ENCODE data around the gene ING2.
"Not testable (repeated sequence)": the region's sequence is repeated elsewhere in the genome, so short reads cannot be mapped to it uniquely, and the experiment has no call there.

Gene ING2, protein sequence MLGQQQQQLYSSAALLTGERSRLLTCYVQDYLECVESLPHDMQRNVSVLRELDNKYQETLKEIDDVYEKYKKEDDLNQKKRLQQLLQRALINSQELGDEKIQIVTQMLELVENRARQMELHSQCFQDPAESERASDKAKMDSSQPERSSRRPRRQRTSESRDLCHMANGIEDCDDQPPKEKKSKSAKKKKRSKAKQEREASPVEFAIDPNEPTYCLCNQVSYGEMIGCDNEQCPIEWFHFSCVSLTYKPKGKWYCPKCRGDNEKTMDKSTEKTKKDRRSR

GRCh38 chr4:183504930-183505610, at the start of gene ING2:
Gene ING2 (plus strand): TSS chr4:183505058. CDS start chr4:183505196, 138 bp downstream.
- DNase-seq (ENCODE audit: low read depth), result peak; percentile 55

DNA sequence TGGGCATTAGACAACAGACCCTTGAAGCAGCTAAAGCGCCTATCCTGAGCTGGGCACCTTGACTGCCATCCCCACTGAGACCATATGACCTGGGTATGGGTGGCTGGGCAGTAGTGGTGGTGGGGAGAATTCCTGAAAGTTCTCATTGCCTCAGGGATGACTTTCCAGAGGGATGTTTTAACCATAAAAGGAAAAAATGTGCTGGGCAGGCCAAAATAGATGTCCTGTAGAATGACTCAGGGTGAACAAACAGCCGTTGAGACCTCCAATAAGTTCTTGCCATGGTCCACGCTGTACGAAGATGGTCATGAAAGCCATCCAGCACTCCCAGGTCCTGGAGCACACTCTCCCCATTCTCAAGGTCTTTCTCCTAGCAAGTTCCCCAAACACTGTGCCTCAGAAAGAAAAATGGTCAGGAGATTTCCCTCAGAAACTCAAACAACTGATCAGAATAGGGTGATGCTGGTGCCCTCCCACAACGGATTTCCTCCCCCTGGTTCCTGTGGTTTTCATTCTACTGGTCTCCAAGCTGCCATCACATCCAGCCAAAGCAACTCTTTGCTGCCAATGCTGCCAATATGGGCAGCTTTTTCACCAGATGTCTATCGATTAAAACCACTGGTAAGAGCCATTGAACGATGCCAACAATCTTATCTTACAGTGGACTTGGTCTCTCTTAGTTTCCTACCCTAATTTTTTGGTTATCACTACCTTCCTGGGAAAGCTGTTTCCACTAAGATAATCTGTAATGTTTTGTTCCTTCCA, 49.2 kb upstream of the ING2 start:
- DNase-seq (ENCODE audit: low read depth), result peak; percentile 42

DNA sequence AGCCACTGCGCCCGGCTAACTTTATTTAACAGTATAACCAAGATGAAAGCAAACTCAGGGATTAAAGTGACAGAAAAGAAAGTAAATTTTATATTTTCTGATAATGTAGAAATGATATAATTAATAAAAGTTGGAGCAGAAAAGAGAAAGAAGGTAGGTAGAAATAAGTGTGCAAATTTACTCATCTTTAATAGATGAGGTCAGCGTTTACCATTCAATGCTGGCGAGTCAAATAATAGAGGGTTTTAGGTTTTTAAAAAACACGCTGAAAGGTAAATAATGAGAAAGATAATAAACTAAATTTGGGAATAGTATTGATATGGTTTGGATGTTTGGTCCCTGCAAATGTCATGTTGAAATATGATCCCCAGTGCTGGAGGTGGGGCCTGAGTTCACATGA, 46.9 kb upstream of the ING2 start:
- DNase-seq (ENCODE audit: low read depth), result no peak

DNA sequence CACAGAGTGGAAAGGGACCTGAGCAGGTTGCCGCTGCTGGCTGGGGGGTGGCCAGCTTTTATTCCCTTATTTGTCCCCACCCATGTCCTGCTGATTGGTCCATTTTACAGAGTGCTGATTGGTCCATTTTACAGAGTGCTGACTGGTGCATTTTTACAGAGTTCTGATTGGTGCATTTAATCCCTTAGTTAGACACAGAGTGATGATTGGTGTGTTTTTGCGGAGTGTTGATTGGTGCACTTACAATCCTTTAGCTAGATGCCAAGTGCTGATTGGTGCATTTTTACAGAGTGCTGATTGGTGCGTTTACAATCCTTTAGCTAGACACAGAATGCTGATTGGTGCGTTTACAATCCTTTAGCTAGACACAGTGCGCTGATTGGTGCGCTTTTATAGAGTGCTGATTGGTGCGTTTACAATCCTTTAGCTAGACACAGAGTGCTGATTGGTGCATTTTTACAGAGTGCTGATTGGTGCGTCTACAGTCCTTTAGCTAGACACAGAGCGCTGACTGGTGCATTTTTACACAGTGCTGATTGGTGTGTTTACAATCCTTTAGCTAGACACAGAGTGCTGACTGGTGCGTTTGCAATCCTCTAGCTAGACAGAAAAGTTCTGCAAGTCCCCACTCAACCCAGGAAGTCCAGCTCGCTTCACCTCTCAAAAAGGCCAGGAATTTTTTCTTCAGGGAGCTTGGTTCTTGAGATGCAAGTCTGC, 40.8 kb upstream of the ING2 start:
- DNase-seq (ENCODE audit: low read depth), result not testable (repeated sequence)

DNA sequence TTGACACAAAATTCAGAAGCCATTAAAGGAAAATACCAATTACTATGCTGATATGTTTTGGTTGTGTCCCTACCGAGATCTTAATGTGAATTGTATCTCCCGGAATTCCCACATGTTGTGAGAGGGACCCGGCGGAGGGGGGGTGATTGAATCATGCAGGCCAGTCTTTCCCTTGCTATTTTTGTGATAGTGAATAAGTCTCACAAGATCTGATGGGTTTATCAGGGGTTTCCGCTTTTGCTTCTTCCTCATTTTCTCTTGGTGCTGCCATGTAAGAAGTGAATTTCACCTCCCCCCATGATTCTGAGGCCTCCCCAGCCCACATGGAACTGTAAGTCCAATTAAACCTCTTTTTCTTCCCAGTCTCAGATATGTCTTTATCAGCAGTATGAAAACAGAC, 39.0 kb upstream of the ING2 start:
- DNase-seq (ENCODE audit: low read depth), result not testable (repeated sequence)

DNA sequence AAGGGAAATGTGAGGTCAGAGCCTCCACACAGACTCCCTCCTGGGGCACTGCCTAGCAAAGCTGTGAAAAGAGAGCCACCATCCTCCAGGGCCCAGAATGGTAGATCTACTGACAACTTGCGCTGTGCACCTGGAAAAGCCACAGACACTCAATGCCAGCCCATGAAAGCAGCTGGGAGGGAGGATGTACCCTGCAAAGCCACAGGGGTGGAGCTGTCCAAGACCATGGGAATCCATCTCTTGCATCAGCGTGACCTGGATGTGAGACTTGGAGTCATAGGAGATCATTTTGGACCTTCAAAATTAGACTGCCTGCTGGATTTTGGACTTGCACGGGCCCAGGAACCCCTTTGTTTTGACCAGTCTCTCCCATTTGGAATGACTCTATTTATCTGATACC, 37.6 kb upstream of the ING2 start:
- DNase-seq (ENCODE audit: low read depth), result no peak

GRCh38 chr4:183468210-183469095, 36.4 kb upstream of the ING2 start:
- peak; percentile 80 for DNase-seq (ENCODE audit: low read depth)

DNA sequence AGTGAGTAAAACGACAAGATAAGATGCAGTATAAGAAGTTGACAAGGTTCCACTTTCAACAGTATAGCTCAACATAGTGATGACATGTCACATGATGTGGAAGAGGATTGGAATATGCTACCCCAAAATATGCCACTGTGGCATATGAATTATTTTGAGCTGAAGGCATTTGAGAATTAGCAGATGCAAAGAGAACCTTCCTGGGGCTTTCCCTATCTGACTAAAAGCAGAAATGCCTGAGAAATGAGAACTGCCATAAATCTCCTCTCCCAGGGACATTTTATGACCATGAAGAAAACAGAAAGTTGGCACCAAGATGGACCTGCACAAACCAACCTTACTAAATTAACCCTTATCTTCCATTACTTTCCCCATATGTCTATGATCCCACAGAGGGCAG, 35.6 kb upstream of the ING2 start:
- DNase-seq (ENCODE audit: low read depth), result peak; percentile 58

DNA sequence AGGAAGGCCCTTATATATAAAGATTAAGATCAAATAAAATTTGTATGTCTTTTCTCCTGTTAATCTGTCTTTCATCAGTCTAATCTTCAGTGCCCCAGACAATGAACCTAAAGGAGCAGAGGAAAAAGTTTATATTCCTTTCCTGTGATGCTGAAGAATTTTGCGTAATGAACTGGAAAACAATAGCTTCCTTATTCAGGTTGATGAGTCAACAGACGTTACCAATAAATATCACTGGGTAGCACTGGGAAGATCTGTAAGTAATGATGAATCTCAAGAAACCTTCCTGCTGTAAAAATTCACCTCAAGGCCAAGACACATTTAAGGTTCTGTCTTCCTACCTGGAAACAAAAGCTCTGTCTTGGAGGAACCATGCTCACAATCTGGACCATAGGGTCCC, 34.9 kb upstream of the ING2 start:
- DNase-seq (ENCODE audit: low read depth), result peak; percentile 25

- no peak for DNase-seq (ENCODE audit: low read depth)
Measured at GRCh38 chr4:183470821-183471220, 34.0 kb upstream of the ING2 start.

DNA sequence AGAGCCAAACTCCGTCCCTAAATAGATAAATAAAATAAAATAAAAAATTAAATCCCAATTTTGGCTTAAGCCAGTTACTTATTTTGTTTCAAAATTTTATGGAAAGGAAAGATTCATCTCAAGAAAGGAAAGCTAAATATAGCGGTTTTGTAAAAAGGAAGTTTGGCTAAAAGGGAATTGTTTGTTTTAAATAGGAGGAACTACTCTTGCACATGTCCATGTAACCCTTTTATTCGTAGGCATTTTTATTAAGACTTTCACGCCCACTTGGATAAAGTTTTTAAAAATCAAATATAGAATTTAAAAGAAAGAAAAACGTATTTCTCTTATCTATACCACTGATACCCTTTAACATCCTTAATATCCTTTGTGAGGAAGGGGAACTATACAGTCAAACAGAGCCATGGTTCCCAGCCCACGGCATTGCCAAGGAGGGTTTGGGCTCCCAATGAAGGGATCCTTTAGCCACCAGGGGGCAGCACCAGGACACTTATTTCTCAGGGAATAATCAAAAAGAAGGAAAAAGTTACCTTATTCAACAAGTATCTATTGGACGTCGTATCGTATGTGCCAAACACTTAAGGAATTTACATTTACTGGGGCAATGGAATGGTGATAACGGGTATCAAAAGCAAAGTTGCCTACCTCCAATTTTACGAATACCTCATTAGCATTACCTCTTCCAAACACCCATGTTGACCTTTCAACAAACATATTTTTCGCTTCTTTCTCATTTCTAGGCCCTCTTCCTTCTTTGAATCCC, 32.7 kb upstream of the ING2 start:
- DNase-seq (ENCODE audit: low read depth), result peak; percentile 48

DNA sequence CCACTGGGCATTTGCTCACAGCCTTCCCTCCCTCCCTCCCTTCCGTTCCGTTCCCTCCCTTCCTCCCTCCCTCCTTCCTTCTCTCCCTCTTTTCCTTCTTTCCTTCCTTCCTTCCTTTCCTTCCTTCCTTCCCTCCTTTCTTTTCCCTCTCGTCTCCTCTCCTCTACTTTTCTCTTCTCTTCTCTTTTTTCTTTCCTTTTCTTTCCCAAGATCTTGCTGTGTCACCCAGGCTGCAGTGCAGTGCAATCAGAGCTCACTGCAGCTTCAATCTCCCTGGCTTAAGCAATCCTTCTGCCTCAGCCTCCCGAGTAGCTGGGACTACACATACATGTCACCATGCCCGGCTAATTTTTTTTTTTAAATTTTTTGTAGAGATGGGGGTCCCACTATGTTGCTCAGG, 26.7 kb upstream of the ING2 start:
- DNase-seq (ENCODE audit: low read depth), result peak; percentile 34

DNA sequence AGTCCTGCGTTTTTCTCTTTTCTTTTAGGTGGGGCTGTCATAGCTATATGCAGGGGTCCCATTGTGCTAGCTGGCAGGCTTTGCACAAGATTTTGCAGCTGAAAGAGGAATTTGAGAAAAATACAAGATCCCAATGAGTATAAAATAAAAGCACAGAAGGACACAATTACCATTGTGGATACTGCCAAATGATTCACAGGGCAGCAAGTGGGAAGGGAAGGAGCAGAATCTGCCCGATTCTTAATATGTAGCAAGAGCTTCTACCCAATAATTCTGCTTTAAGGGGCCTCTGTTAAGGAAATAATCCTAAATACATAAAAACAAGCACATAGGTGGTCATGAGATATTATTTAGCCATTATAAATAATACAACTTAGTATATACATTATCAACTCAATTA, 25.9 kb upstream of the ING2 start:
- no peak for DNase-seq (ENCODE audit: low read depth)

DNA sequence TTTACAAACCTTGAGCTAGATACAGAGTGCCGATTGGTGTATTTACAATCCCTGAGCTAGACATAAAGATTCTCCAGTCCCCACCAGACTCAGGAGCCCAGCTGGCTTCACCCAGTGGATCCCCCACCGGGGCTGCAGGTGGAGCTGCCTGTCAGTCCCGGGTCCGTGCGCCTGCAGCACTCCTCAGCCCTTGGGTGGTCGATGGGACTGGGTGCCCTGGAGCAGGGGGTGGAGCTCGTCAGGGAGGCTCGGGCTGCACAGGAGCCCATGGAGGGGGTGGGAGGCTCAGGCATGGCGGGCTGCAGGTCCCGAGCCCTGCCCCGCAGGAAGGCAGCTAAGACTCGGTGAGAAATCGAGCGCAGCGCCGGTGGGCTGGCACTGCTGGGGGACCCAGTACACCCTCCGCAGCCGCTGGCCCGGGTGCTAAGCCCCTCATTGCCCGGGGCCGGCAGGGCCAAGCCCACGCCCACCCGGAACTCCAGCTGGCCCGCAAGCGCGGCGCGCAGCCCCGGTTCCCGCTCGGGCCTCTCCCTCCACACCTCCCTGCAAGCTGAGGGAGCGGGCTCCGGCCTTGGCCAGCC, 22.3 kb upstream of the ING2 start:
- DNase-seq (ENCODE audit: low read depth), result not testable (repeated sequence)

GRCh38 chr4:183483997-183484396, 20.9 kb upstream of the ING2 start:
- DNase-seq (ENCODE audit: low read depth), result peak; percentile 42

GRCh38 chr4:183485411-183486160, 19.3 kb upstream of the ING2 start:
- peak; percentile 22 for DNase-seq (ENCODE audit: low read depth)

GRCh38 chr4:183492791-183493222, 12.1 kb upstream of the ING2 start:
- peak; percentile 43 for DNase-seq (ENCODE audit: low read depth)

GRCh38 chr4:183493246-183493645, 11.6 kb upstream of the ING2 start:
- no peak for DNase-seq (ENCODE audit: low read depth)

- no peak for DNase-seq (ENCODE audit: low read depth)
Measured at GRCh38 chr4:183495184-183495583, 9.7 kb upstream of the ING2 start.

Measured in amniotic epithelial cell (primary cell).